GM21576 (cell line): ENCODE results near the gene WBP11.

Experiments used
- ATAC-seq: cut with Tn5 transposase; IDR thresholded peaks from one replicate; pipeline ENCODE4 v1.9.1; 2021; ENCODE audit warnings: mild to moderate bottlenecking, moderate library complexity; ENCODE audit not compliant: unreplicated experiment

Gene WBP11

DNA sequence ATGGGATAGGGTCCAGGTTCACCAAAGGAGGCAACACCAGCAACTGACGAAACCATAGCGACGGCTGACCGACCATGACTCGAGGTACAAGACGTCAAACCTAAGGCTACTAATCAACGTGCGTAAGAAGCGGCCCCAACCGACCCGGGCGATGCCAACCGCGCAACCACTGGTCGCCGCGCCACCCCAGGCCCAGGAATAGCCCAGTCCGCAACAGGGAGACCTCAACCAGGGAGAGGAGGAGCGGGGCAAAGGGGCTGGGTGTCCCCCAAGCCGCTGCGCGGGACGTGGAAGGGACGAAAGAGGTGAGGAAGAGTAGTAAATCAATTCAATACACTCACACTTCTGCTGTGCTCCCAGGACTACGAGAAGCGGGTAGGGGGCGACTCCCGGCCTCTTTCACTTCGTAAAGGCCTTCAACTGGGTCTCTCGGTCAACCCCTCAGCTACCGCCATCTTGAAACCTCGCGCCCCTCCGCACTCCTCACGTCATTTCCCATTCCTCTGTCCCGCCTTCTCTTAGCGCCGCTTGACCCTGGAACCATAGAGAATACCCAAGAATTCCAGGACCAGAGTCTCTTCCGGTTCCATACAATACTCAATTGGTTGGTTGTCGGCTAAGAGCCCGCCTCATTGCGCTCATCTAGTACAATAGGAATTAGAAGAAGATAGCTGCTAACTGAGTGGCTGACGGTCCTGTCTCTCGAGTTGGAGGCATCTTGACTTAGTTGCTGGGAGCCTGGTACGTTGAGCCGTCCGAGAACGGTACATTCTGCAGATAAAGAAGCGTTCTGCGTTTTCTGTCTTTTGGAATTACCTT lies at the start of gene WBP11, which contains the start of gene C12orf60:
TSS of gene WBP11 (minus strand) at position 468 of the 819 bp plus-strand sequence. CDS start 2,095 bp downstream, outside the sequence.
TSS of gene C12orf60 (plus strand) at position 660 of the 819 bp plus-strand sequence. CDS start 19,266 bp downstream, outside the sequence.
- ATAC-seq = peak; percentile 99

DNA sequence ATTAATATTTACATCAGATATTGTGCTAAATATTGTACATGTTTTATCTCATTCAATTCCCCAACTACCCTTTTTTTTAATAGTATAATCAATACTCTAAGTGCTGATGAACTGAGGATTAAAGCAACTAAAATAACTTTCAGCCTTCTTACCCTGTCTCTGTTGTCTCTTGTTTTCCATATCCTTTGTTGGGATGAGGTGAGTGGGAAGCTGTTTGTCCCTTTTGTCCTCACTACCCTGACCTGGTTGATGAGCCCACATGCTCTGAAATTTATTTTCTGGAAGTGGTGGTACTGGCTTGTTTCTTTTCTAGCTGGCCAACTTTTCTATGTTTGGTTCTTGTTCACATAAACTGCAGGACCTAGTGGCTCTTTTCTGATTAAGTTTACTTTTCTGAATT lies 49.6 kb upstream of the WBP11 start:
- ATAC-seq = no peak

DNA sequence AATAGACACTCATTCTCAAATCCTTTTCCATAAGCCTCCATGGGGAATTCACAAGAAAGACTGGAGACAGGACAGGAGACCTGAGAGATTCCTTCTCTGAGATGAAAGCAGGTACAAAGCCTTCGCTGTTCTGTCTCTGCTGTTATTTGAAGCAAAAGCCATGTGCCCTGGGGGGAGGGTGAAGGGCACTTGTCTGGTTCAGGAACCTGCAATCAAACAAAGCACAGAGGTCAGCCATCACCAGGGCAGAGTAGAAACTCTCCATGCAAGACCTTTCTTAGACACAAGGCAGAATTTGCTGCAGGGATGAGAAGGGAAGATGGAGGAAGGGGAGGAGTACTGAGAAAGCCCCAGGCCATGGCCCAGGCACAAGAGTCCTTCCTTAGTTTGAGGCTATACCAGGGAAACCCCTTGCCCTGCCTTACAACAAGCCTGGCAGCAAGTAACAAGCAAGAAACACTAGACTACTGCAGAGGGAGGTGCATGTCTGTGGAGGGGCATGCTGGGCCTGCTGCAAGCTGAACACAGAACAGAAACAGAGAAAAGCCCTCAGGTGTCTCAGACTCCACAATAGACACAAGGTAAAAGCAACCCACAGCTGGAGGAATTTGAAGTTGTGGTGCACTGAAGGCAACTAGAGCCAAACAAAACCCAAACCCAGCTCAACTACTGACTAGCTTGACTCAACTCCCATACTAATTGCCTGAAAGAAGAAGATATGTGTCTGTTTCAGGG lies 47.8 kb upstream of the WBP11 start:
- ATAC-seq = peak; percentile 65

DNA sequence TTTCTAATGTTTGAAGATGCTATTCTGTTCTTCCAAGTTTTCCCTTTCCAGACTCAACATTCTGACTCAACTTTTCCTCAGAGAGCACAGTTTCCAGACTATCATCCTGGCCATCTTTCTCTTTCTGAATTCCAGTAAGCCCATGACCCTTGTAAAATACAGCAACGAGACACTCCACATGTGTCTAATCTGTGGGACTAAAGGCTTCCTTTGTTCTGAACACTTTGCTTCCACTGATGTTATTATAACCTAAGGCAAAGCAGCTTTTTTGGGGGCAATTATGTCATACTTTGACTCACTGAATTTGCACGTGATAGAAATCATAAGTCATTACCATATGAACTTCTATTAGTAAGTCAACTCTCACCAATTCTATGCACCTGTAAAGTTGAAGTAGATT lies 46.4 kb upstream of the WBP11 start:
- ATAC-seq = no peak

DNA sequence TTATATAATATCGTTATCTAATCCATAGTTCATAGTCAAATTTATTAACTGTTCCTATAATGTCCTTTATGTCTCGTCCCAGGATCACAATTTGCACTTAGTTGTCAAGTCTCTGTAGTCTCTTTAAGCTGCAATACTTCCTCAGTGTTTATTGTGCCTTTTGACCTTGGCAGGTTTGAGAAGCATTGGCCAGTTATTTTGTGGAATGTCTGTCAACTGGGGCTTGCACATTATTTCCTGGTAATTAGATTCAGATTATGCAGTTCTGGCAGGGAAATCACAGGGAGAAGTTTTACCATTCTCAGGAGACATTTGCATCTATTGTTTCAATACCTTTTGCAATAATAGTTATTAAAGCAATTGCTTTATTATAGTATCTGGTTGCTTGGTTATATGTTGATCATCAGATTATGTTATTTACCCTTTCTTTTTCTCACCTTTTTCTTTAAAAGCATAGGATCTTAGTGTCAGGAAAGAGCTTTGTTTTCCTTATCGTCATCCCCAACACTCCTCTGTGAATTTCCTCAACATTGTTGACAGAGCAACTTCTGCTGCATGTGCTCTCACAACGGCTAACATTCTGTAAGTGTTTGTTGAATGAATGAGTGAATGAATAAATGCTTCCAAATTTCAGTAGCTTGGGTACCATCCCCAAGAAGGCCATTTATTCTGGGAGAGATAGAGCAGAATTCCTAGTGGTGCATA lies 43.8 kb upstream of the WBP11 start:
- no peak for ATAC-seq

DNA sequence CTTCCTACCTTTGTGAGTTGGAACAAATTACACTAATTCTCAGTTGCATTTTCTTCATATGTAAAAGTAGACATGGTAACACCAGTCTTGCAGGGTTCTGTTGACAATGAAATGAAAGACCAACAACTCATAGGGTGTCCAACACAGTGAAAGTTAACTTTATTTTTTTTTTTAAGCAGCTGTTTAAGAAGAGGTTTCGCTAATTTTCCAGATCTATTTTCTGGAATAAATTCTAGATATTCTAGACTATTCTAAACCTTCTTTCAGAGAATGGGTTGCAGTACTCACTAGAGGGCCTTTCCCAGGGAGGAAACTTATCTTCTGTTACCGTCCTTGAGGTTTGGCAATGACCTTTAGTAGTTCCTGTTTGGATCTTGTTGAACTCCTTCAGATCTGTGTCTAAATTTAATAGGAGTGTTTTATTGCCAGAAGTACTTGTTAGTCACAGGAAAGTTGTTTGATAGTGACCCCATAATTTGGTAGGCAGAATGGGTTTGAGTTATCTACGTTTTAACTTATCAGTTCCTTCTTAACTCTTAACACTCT lies 42.8 kb upstream of the WBP11 start:
- ATAC-seq = no peak

DNA sequence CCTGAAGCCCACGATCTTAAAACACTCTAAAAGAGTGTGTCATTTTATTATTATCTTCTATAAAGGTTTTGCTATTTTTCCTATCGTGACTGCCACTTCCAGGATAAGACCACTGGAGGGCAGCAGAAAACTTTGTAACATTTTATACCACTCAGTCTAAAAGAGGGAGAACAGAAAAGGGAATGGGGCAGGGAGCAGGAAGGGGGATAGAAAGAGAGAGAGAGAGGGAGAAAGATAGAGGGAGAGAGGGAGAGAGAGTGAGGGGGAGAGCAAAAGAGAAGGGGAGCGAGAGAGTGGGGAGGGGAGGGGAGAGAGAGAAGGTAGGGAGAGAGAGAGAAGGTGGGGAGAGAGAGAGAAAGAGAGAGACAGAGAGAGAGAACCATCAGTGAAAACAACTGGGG lies 42.1 kb upstream of the WBP11 start:
- no peak for ATAC-seq

DNA sequence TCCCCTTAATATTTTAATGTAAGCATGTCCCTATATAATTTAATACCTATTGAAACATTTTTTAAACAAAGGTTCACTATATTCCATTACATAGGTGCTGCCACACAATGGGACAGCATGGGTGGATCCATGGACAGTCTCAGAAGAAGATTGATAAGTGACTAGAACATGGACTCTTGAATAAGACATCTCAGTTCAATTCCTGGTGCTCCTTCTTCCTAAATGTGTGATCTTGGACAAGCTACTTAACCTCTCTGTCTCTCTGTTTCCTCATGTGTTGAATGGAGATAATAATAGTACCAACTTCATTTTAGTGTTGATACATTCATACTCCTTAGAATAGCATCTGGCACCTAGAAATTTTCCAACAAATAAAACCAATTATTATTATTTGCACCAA lies 41.1 kb upstream of the WBP11 start:
- ATAC-seq = no peak

DNA sequence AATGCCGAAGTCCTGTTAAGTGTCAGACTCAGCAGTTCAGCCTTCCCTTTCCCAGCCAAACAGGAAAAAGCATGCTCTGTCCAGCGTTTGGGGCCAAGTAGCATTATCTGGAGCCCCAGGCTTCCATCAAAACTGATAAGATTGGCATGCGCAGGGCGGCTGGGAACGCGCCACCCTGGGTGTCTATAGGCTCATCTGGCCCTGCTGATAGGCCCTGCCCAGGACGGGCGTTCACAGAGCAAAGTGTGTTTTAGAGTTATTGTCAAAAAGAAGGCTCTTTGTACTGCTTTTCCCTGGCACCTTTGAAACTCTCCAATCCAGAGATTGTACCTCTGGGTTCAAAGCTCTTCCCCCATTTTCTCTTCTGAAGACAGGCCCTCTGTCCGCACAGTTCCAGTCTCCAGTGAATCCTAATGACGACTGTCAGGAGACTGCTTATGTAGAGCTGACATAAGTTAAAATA lies 40.2 kb upstream of the WBP11 start, which contains the start of gene ART4:
TSS of gene ART4 (minus strand) at position 102 of the 463 bp plus-strand sequence. CDS start 413 bp downstream, outside the sequence.
- no peak for ATAC-seq

DNA sequence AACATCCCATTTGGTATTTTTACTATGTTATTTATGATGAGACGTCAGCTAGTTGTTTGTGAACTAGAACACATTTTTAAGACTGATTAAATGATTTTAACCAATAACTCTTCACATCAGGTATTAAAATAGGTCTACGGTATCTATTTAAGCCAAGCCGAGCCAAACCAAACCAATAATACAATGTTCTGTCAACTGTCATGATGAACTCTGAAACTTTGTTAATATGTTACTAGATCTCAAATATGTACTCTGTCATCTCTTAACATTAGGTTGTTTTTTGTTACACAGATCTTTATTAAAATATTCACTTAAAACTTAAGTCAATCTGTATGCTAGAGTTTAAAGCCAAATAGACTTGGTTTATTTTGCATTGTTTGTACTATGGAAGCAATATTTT lies 39.0 kb upstream of the WBP11 start:
- ATAC-seq = no peak

DNA sequence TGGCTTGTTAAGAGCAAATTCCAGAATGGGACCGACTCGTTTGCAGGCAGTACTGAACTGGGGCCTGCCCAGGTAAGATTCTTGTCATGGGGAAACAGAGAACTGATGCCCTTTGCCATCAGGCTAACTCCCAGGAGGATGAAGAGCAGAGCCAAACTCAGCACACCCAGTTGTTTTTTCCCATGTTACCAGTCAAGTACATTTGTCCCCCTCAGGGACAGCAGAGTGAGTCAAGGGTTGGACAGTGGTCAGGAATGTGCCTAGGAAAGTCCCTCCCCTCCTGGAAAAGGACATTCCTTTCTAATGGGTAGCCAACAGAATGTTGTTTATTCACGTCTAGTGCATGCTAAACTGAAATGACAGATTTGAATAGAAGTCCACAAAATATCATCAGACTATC lies 38.5 kb upstream of the WBP11 start:
- no peak for ATAC-seq

DNA sequence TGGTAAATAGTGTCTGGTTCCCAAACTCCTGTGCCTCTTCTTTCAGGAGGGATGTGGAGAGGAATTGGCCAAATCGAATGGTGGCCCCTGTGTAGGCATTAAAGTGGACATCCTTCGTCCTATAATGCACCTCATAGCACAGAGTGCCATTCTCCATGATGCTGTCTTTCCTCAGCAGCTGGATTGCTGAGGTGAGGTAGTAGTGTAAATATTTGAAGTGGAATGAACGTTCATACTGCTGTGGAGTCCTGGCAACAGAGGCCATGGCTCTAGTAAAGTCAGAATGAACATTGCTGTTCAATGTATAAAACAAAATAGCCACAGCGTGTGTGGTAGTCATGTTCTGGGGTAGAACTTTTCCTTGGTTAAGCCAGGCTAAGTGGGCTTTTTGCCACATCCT lies 37.3 kb upstream of the WBP11 start:
- no peak for ATAC-seq

DNA sequence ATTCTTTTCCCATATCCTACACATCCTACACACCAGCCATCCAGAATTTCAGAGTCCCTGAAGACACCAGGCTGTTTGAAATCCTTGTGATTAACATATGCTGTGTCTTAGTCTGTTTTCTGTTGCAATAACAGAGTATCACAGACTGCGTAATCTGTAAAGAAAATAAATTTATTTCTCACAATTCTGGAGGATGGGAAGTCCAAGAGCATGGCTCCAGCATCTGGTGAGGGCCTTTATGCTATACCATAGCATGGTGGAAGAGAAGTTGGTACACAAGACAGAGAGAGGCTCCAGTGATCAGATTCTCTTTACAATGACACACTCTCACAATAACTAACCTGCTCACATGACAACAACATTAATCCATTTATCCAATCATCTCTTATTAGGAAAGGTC lies 36.0 kb upstream of the WBP11 start:
- no peak for ATAC-seq

DNA sequence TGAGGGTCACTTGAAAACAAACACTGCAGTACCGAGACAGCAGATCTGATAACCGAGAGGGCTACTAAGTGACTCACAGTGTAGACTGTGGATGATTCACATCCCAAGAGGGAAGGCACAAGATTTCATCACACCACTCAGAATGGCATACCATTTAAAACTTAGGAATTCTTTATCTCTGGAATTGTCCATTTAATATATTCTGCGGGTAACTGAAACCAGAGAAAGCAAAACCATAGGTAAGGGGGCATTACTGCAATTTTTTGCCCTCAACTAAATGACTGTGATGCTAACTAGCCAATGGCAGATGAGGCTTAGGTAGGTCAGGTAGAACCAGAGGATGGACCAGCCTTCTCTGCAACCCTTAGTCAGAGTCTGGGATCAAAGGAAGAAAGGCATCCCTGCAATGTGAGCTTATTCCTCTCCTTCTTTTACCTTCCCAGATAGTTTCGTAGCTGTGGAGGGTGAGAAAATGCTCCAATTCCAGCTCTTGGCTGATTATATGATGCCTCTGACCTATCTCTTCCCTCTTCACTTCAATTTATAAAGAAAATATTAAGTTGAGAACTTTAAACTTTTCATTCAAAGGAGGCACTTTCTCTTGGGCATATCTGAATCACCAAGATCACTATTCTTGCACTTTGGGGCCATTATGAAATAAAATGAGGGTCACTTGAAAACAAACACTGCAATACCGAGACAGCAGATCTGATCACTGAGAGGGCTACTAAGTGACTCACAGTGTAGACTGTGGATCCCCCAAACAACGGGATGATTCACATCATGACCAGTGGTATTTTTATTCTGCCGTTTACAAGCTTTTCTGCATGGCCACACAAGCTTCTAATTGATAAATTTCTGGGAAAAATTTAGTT lies 33.3 kb upstream of the WBP11 start:
- ATAC-seq = no peak

DNA sequence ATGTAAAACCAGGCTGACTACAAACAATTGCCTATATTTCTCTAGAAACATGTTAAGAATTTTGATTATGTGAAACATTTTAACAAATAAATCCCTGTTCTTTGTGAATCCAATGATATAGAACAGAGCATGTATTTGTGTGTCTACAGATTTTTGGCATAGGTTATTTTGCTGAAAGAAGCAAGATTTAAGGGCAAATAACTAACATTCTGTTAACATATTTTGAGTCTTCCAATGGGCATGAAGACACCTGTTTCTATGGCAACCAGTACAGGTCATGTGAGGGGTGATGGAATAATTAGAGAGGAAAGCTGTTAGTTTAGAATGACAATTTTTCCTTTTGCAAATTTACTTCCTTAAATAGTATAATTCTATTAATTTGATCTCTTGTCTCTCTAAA lies 31.2 kb upstream of the WBP11 start:
- no peak for ATAC-seq

DNA sequence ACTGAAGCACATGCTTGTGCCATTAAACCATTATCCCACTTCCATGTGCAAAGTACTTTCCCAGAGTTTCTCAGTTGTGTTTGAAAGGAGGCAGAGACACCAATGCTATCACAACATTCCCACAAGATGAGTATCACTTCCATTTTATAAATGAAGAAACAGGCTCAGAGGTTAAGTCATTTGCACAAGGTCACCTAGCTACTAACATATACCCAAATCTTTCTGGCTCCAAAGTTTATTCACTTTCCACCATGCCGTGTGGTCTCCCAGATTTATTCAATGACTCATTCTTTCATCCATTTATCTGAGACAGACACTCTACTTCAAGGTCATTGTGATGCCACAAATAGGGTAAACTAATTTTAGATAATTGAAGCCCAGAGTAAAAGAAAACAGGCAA lies 30.7 kb upstream of the WBP11 start:
- no peak for ATAC-seq

DNA sequence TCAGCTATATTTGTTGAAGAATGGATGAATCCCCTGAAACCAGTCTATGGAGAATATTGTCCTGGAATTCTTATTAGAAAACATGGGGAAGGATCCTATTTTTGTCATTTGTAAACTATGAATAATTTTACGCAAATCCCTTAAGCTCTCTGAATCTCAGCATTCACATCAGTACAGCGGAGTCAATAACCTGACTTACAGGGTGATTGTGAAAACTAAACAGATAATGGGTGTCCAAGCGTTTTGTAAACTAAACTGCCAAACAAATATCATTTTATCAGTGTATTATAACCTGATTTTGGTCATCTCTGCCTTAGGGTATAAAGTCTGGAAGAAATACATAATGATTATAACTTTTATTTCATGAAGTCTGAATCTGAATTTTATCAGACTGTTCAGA lies 30.1 kb upstream of the WBP11 start:
- ATAC-seq = no peak

DNA sequence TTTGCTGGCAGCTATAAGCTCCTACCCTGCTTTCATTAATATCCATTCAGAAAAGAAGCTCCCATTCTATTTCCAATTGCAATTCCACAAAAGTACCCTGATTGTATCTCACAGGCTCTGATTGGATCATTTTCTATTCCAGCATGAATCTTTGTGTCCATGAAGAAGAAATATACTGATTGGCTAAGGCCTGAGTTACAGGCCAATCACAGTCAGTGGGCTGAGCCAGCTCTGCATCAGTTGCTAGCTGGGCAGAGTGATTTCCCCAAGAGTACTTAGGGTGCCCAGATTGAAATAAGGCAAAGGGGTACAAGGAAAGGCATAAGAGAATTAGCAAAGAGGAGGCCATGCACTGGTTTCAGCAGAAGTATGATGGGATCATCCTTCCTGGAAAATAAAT lies 25.6 kb upstream of the WBP11 start:
- ATAC-seq = peak; percentile 70

DNA sequence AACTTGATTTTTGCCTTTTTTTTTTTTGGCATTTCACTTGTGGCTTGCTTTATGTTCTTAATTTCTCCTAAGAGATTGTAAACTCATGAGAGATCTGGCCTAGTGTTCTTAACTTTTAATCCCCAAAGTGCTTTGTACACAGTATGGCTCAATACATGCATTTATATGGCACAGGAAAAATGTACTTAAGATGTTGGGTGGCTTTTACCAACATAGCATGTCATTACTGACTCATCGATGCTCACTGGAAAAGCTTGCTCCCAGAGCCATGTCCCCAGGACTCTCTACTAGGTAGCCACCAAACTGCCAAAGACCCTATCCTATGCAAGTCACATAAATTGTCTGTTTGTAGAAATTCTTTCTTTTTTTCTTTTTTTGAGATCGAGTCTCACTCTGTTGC lies 23.8 kb upstream of the WBP11 start:
- ATAC-seq = no peak

DNA sequence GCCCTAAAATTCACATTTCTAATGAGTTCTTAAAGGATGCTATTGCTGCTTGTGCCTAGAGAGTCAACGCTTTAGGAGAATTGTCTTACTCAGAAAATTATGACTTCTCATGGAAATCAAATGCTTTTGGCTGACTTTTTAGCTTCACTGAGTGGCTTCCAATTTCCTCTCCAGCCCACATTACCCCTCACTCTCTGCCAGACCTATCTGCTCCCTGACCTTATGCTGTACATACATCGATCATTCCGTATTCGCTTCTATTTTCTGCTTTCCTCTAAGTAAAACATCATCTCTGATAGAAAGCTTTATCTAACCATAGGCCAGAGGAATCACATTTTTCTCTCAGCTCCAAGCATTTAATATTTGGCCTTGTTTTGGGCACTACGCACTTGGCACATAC lies 23.2 kb upstream of the WBP11 start:
- ATAC-seq = no peak
